Measurements from ENCODE around the gene VRTN. TPM values are rescaled to one million over a fixed set of nuclear protein-coding genes. Genes with fewer than 3 reads are reported as not detected.

VRTN gene
- total and polyA plus RNA-seq, 9 of the 15 experiments (the other 6 are each of a cell fraction or from before 2014, with no cell fraction given), result 0.05 to 0.09 (median 0.06) TPM; not detected in 6

DNA sequence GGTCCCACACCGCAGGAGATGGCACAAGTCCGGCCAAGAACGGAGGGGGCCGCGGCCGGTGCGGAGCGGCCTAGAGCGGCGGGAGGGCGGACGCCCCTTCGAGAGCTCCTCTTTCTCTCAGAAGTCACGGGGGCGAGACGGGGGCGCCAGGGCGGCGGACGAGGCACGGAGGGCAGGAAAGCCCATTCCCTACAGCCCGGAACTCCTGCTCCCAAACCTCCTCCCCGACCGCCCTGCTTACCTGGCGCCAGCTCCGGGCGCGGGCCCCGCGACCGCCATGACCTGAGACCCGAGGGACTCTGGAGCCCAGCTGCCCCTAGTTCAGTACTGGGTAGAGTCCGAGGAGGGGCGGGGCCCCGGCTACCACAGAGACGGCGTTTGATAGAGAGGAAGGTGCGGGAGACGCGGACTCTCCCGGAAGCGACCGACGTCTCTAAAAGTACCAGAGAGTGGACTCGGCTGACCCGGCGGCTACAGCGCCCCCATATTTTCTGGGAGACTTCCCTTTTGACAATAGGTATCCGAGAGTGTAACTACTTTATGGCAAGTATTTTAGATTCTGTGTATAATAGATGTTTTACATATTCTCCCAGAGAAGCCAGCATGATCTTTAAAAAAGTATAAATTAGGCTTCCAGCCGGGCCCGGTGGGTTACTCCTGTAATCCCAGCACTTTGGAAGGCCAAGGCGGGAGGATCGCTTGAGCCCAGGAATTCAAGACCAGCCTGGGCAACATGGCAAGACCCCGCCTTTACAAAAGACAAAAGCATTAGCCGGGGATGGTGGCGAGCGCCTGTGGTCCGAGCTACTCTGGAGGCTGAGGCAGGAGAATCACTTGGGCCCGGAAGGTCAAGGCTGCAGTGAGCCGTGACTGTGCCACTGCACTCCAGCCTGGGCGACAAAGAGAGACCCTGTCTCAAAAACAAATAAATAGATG lies 45.4 kb upstream of the VRTN start, which contains the start of gene ABCD4 (continued):
- TF ChIP-seq, protein P1, sequence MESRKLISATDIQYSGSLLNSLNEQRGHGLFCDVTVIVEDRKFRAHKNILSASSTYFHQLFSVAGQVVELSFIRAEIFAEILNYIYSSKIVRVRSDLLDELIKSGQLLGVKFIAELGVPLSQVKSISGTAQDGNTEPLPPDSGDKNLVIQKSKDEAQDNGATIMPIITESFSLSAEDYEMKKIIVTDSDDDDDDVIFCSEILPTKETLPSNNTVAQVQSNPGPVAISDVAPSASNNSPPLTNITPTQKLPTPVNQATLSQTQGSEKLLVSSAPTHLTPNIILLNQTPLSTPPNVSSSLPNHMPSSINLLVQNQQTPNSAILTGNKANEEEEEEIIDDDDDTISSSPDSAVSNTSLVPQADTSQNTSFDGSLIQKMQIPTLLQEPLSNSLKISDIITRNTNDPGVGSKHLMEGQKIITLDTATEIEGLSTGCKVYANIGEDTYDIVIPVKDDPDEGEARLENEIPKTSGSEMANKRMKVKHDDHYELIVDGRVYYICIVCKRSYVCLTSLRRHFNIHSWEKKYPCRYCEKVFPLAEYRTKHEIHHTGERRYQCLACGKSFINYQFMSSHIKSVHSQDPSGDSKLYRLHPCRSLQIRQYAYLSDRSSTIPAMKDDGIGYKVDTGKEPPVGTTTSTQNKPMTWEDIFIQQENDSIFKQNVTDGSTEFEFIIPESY (CRISPR knock-in tag; IDR thresholded peaks at IDR 0.05), result no peak
- TF ChIP-seq DPF2 (IDR thresholded peaks at IDR 0.05) (no peak), RCOR1 (IDR thresholded peaks at IDR 0.05; ENCODE audit: borderline replicate concordance in 1 of 2, low read depth in 2 of 2, low read length in 2 of 2) (0 out of 4 replicates have a peak, but pooled peaks of 1 of the 2 experiments have one; percentile 30), CREM (IDR thresholded peaks at IDR 0.05; ENCODE audit: low read depth) (peak; percentile 61), EP400 (IDR thresholded peaks at IDR 0.05) (no peak), SMARCE1 (IDR thresholded peaks at IDR 0.05) (no peak), ZNF583 (CRISPR knock-in tag; IDR thresholded peaks at IDR 0.05) (no peak), CBX1 (IDR thresholded peaks at IDR 0.05; ENCODE audit: low read depth) (no peak), RFX7 (CRISPR knock-in tag; IDR thresholded peaks at IDR 0.05) (no peak), ZNF184 (CRISPR knock-in tag; IDR thresholded peaks at IDR 0.05) (no peak), LARP7 (IDR thresholded peaks at IDR 0.05) (no peak), PTTG1 (tag; IDR thresholded peaks at IDR 0.05; ENCODE audit: low read depth) (no peak)
- TF ChIP-seq, protein P2, sequence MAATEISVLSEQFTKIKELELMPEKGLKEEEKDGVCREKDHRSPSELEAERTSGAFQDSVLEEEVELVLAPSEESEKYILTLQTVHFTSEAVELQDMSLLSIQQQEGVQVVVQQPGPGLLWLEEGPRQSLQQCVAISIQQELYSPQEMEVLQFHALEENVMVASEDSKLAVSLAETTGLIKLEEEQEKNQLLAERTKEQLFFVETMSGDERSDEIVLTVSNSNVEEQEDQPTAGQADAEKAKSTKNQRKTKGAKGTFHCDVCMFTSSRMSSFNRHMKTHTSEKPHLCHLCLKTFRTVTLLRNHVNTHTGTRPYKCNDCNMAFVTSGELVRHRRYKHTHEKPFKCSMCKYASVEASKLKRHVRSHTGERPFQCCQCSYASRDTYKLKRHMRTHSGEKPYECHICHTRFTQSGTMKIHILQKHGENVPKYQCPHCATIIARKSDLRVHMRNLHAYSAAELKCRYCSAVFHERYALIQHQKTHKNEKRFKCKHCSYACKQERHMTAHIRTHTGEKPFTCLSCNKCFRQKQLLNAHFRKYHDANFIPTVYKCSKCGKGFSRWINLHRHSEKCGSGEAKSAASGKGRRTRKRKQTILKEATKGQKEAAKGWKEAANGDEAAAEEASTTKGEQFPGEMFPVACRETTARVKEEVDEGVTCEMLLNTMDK (IDR thresholded peaks at IDR 0.05; ENCODE audit: borderline replicate concordance, insufficient read depth, low read depth, low read length, poor library complexity, severe bottlenecking), result peak; percentile 85
- TF ChIP-seq, protein P3, sequence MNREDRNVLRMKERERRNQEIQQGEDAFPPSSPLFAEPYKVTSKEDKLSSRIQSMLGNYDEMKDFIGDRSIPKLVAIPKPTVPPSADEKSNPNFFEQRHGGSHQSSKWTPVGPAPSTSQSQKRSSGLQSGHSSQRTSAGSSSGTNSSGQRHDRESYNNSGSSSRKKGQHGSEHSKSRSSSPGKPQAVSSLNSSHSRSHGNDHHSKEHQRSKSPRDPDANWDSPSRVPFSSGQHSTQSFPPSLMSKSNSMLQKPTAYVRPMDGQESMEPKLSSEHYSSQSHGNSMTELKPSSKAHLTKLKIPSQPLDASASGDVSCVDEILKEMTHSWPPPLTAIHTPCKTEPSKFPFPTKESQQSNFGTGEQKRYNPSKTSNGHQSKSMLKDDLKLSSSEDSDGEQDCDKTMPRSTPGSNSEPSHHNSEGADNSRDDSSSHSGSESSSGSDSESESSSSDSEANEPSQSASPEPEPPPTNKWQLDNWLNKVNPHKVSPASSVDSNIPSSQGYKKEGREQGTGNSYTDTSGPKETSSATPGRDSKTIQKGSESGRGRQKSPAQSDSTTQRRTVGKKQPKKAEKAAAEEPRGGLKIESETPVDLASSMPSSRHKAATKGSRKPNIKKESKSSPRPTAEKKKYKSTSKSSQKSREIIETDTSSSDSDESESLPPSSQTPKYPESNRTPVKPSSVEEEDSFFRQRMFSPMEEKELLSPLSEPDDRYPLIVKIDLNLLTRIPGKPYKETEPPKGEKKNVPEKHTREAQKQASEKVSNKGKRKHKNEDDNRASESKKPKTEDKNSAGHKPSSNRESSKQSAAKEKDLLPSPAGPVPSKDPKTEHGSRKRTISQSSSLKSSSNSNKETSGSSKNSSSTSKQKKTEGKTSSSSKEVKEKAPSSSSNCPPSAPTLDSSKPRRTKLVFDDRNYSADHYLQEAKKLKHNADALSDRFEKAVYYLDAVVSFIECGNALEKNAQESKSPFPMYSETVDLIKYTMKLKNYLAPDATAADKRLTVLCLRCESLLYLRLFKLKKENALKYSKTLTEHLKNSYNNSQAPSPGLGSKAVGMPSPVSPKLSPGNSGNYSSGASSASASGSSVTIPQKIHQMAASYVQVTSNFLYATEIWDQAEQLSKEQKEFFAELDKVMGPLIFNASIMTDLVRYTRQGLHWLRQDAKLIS (CRISPR knock-in tag; IDR thresholded peaks at IDR 0.05), result no peak
- TF ChIP-seq, protein P4, sequence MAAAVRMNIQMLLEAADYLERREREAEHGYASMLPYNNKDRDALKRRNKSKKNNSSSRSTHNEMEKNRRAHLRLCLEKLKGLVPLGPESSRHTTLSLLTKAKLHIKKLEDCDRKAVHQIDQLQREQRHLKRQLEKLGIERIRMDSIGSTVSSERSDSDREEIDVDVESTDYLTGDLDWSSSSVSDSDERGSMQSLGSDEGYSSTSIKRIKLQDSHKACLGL (CRISPR knock-in tag; IDR thresholded peaks at IDR 0.05; ENCODE audit: borderline replicate concordance, poor library complexity, severe bottlenecking), result no peak
- TF ChIP-seq, protein P5, sequence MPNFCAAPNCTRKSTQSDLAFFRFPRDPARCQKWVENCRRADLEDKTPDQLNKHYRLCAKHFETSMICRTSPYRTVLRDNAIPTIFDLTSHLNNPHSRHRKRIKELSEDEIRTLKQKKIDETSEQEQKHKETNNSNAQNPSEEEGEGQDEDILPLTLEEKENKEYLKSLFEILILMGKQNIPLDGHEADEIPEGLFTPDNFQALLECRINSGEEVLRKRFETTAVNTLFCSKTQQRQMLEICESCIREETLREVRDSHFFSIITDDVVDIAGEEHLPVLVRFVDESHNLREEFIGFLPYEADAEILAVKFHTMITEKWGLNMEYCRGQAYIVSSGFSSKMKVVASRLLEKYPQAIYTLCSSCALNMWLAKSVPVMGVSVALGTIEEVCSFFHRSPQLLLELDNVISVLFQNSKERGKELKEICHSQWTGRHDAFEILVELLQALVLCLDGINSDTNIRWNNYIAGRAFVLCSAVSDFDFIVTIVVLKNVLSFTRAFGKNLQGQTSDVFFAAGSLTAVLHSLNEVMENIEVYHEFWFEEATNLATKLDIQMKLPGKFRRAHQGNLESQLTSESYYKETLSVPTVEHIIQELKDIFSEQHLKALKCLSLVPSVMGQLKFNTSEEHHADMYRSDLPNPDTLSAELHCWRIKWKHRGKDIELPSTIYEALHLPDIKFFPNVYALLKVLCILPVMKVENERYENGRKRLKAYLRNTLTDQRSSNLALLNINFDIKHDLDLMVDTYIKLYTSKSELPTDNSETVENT (CRISPR knock-in tag; IDR thresholded peaks at IDR 0.05), result peak; percentile 78
